ENCODE data around the gene LCAT.

DNA sequence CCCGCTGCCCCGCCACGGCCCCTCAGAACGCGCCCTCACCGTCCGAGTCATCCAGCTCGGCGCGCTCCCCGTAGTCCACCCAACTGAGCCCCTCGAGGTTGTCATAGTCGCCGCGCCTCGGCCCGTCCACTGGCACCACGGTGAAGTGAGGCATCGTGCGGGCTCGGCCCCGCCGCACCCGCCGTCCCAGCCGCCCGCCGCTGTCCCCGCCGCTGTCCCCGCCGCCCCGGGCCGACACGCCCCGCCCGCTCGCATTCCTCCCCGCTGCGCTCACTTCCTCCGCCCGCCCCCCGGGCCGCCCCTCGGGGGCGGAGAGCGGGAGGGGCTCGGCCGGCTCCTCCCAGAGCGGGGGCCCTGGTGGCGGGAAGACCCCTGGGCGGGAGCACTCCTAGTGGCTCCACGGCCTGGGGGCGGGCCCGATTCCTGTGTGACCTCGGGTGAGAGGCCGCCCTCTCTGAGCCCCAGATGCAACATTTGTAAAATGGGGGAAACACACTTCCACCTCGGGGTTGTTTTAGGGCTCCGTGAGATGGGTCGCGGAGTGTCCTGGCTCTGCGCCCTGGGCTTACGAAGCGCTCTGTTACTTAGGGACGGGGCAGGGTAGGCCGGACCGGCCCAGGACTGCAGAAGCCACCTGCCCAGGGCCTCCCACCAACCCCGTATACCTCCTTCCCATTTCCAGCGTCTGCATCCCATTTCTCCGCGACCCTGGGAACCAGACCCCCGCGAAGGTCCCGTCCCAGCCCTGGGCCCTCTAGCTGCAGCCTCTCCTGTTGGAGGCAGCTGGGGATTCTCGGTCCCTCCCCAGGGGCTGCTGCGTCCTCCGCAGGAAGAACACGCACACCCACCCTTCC lies 24.7 kb upstream of the LCAT start, which contains the start of gene SLC12A4:
- TF ChIP-seq, protein P1, sequence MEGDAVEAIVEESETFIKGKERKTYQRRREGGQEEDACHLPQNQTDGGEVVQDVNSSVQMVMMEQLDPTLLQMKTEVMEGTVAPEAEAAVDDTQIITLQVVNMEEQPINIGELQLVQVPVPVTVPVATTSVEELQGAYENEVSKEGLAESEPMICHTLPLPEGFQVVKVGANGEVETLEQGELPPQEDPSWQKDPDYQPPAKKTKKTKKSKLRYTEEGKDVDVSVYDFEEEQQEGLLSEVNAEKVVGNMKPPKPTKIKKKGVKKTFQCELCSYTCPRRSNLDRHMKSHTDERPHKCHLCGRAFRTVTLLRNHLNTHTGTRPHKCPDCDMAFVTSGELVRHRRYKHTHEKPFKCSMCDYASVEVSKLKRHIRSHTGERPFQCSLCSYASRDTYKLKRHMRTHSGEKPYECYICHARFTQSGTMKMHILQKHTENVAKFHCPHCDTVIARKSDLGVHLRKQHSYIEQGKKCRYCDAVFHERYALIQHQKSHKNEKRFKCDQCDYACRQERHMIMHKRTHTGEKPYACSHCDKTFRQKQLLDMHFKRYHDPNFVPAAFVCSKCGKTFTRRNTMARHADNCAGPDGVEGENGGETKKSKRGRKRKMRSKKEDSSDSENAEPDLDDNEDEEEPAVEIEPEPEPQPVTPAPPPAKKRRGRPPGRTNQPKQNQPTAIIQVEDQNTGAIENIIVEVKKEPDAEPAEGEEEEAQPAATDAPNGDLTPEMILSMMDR (IDR thresholded peaks at IDR 0.05) = peak in 2 of 4 experiments; percentile 8 to 10
- peak; percentile 88 for TF ChIP-seq POLR2A (IDR thresholded peaks at IDR 0.05)

Measured in prostate gland (tissue), 2 donors.